ENCODE measurements around the gene KDELR3.

Gene KDELR3

GRCh38 chr22:38429499-38430068 lies 38.3 kb upstream of the KDELR3 start:
- TF ChIP-seq TAF1 (IDR thresholded peaks at IDR 0.05; ENCODE audit: low read depth), result no peak
- TF ChIP-seq CREB1 (IDR thresholded peaks at IDR 0.05; ENCODE audit: low read depth), result no peak
- TF ChIP-seq ZBTB7A (IDR thresholded peaks at IDR 0.05; ENCODE audit: low read depth), result no peak
- TF ChIP-seq CEBPB (IDR thresholded peaks at IDR 0.05), result no peak
- no peak for TF ChIP-seq EGR1 (IDR thresholded peaks at IDR 0.05)
- no peak for TF ChIP-seq MAX (IDR thresholded peaks at IDR 0.05)
- TF ChIP-seq NFIC (IDR thresholded peaks at IDR 0.05), result no peak
- TF ChIP-seq RAD21 (IDR thresholded peaks at IDR 0.05; ENCODE audit: low read depth), result no peak
- no peak for TF ChIP-seq TCF12 (IDR thresholded peaks at IDR 0.05; ENCODE audit: low read depth)
- no peak for TF ChIP-seq TEAD4 (IDR thresholded peaks at IDR 0.05)
- TF ChIP-seq REST (IDR thresholded peaks at IDR 0.05; ENCODE audit: low read depth), result no peak
- no peak for TF ChIP-seq USF1 (IDR thresholded peaks at IDR 0.05)
- TF ChIP-seq FOXM1 (IDR thresholded peaks at IDR 0.05; ENCODE audit: borderline replicate concordance, low read depth), result no peak
- no peak for TF ChIP-seq EP300 (IDR thresholded peaks at IDR 0.05; ENCODE audit: borderline replicate concordance)
- TF ChIP-seq YY1 (IDR thresholded peaks at IDR 0.05; ENCODE audit: low read depth), result no peak

GRCh38 chr22:38431266-38432010 lies 36.5 kb upstream of the KDELR3 start:
- TF ChIP-seq USF1 (IDR thresholded peaks at IDR 0.05) (no peak), ZBTB7A (IDR thresholded peaks at IDR 0.05; ENCODE audit: low read depth) (0 out of 2 replicates have a peak, but pooled peaks have one; percentile 50), EGR1 (IDR thresholded peaks at IDR 0.05) (no peak), CEBPB (IDR thresholded peaks at IDR 0.05) (no peak)

GRCh38 chr22:38432264-38432663 lies 35.6 kb upstream of the KDELR3 start:
- TF ChIP-seq NFIC (IDR thresholded peaks at IDR 0.05), result no peak
- TF ChIP-seq CREB1 (IDR thresholded peaks at IDR 0.05; ENCODE audit: low read depth), result no peak
- no peak for TF ChIP-seq TCF12 (IDR thresholded peaks at IDR 0.05; ENCODE audit: low read depth)
- no peak for TF ChIP-seq CEBPB (IDR thresholded peaks at IDR 0.05)
- no peak for TF ChIP-seq MAX (IDR thresholded peaks at IDR 0.05)
- no peak for TF ChIP-seq YY1 (IDR thresholded peaks at IDR 0.05; ENCODE audit: low read depth)
- TF ChIP-seq TEAD4 (IDR thresholded peaks at IDR 0.05), result no peak
- TF ChIP-seq USF1 (IDR thresholded peaks at IDR 0.05), result no peak
- TF ChIP-seq RAD21 (IDR thresholded peaks at IDR 0.05; ENCODE audit: low read depth), result no peak
- TF ChIP-seq REST (IDR thresholded peaks at IDR 0.05; ENCODE audit: low read depth), result no peak
- no peak for TF ChIP-seq FOXM1 (IDR thresholded peaks at IDR 0.05; ENCODE audit: borderline replicate concordance, low read depth)
- TF ChIP-seq ZBTB7A (IDR thresholded peaks at IDR 0.05; ENCODE audit: low read depth), result no peak
- no peak for TF ChIP-seq TAF1 (IDR thresholded peaks at IDR 0.05; ENCODE audit: low read depth)

GRCh38 chr22:38433871-38434270 lies 34.0 kb upstream of the KDELR3 start:
- TF ChIP-seq ZBTB7A (IDR thresholded peaks at IDR 0.05; ENCODE audit: low read depth), result no peak
- no peak for TF ChIP-seq RAD21 (IDR thresholded peaks at IDR 0.05; ENCODE audit: low read depth)
- TF ChIP-seq CREB1 (IDR thresholded peaks at IDR 0.05; ENCODE audit: low read depth), result no peak
- TF ChIP-seq USF1 (IDR thresholded peaks at IDR 0.05), result no peak
- TF ChIP-seq MAX (IDR thresholded peaks at IDR 0.05), result no peak
- TF ChIP-seq TEAD4 (IDR thresholded peaks at IDR 0.05), result no peak
- no peak for TF ChIP-seq EGR1 (IDR thresholded peaks at IDR 0.05)
- no peak for TF ChIP-seq EP300 (IDR thresholded peaks at IDR 0.05; ENCODE audit: borderline replicate concordance)
- TF ChIP-seq REST (IDR thresholded peaks at IDR 0.05; ENCODE audit: low read depth), result no peak
- no peak for TF ChIP-seq TCF12 (IDR thresholded peaks at IDR 0.05; ENCODE audit: low read depth)
- no peak for TF ChIP-seq TAF1 (IDR thresholded peaks at IDR 0.05; ENCODE audit: low read depth)
- TF ChIP-seq FOXM1 (IDR thresholded peaks at IDR 0.05; ENCODE audit: borderline replicate concordance, low read depth), result no peak
- TF ChIP-seq NFIC (IDR thresholded peaks at IDR 0.05), result no peak
- TF ChIP-seq YY1 (IDR thresholded peaks at IDR 0.05; ENCODE audit: low read depth), result no peak
- no peak for TF ChIP-seq CEBPB (IDR thresholded peaks at IDR 0.05)

Measured in Ishikawa (cell line).